Heart left ventricle (tissue), 16 donors: ENCODE measurements around the gene RAC3. TPM values are rescaled to one million over a fixed set of nuclear protein-coding genes. Genes with fewer than 3 reads are reported as not detected.

Experiments used
- ATAC-seq, 4 donors: fragments of 200-7000 bp; cut with Tn5 transposase; one replicate each; pipeline ENCODE4 v1.9.1; 2020 to 2022; ENCODE audit warnings: moderate library complexity in 4 of 4, mild to moderate bottlenecking in 3 of 4, moderate number of reproducible peaks in 1 of 4
- DNase-seq, 5 donors: peaks; one replicate each; pipeline ENCODE4 v3.0.0-alpha.2; 2020
- H3K27ac ChIP-seq, 12 donors: fragments of 200-600 bp; sonication (generic) in 4 of 12; one replicate each; pipeline versions ENCODE4 v1.5.0 to v1.8.0; 2016 to 2022; ENCODE audit warnings: mild to moderate bottlenecking in 2 of 12
- H3K27me3 ChIP-seq, 9 donors: fragments of 200-600 bp; sonication (generic) in 2 of 9; one replicate each; pipeline versions ENCODE4 v1.5.1 to v1.8.0; 2016 to 2022; ENCODE audit warnings: mild to moderate bottlenecking in 3 of 9
- H3K36me3 ChIP-seq, 9 donors: fragments of 200-600 bp; sonication (generic) in 2 of 9; one replicate each; pipeline versions ENCODE4 v1.5.0 to v1.8.0; 2018 to 2022; ENCODE audit warnings: mild to moderate bottlenecking in 2 of 9
- H3K4me1 ChIP-seq, 12 donors: fragments of 200-600 bp; sonication (generic) in 4 of 12; one replicate each; pipeline versions ENCODE4 v1.5.0 to v1.8.0; 2016 to 2022; ENCODE audit warnings: mild to moderate bottlenecking in 3 of 12
- H3K4me3 ChIP-seq, 12 donors: fragments of 200-600 bp; sonication (generic) in 4 of 12; one replicate each; pipeline versions ENCODE4 v1.5.0 to v1.8.0; 2017 to 2022; ENCODE audit warnings: mild to moderate bottlenecking in 9 of 12, moderate library complexity in 4 of 12
- H3K9me3 ChIP-seq, 12 donors: fragments of 200-600 bp; sonication (generic) in 4 of 12; one replicate each; pipeline versions ENCODE4 v1.5.0 to v1.8.0; 2016 to 2022; ENCODE audit warnings: mild to moderate bottlenecking in 1 of 12
- POLR2A ChIP-seq, 2 donors: fragments of 450-650 bp; IDR thresholded peaks; one replicate each; pipeline ENCODE4 v1.6.1; 2017; ENCODE audit warnings: antibody characterized with exemption in 2 of 2, mild to moderate bottlenecking in 2 of 2, moderate library complexity in 2 of 2
- WGBS, 4 donors: extraction: QIAGEN DNeasy Blood & Tissue Kit in 2 of 4; methylation state at CpG; one replicate each; pipeline versions ENCODE4 v1.1.5 to v1.1.7; 2013 to 2018; 5-methylcytosine and 5-hydroxymethylcytosine counted together
- intact Hi-C, 10 donors: fragments of 100-400 bp; cut with DNase I; formaldehyde crosslinking; loops; one replicate each; pipeline versions ENCODE4 v1.11.1 to v1.14.2; 2022
- polyA plus RNA-seq, 2 donors: library from polyadenylated mRNA; stranded (reverse); fragments of 200-250 nt; gene quantifications; one replicate each; pipeline ENCODE4 v1.2.3, GENCODE V29; 2013
- total RNA-seq, 9 donors: library from RNA; depleted of rRNA in 2 of 9; stranded (reverse); fragments of >200 nt in 2 of 9; fragmentation: NEBNext Ultra II Directional in 3 of 9; extraction: Animal tissue kit (Norgen Biotek cat#: 25700) in 3 of 9; gene quantifications; one replicate each; pipeline versions ENCODE4 v1.1.0 to v1.2.4, GENCODE V29; 2016 to 2023
- TF ChIP-seq, protein P1 (sequence below), 12 donors: fragments of 200-600 bp; sonication (generic) in 4 of 12; IDR thresholded peaks; one replicate each; pipeline versions ENCODE4 v1.5.0 to v1.8.0; 2018 to 2022; ENCODE audit warnings: antibody characterized with exemption in 12 of 12, mild to moderate bottlenecking in 5 of 12
- donor health status: ischemic (EF 13 %, LVEDD 7.1; RV severe dilation, severe dysfunction).
- donor health status: healthy with polysubstance abuse.
- donor health status: DM: no; HTN: yes; CAD: no.
- donor health status: DM: no; HTN: no; CAD: no.
- donor health status: ischemic (EF 25% LVEDD 6.9; RV normal size, moderate dysfunction).
- donor health status: ischemic (EF 25% LVEDD 5.7; RV mildly dilated, moderate dysfunction).
- donor health status: healthy.
- donor health status: DM: yes; HTN: yes; CAD: no.
- donor health status: ischemic (EF 35%, LVEDD 5.7; RV mildly dilated, moderate dysfunction).
- donor health status: nonischemic (EF 11% LVEDD 7.7; RV severe dilation, severe dysfunction).
- donor health status: DM: yes; HTN: yes; CAD: no.
- donor health status: PGD.
- donor health status: ischemic (EF 29% LVEDD 5.4; RV normal size, mild dysfunction).
- donor health status: nonischemic (EF 23%, LVEDD 6.1; RV moderate dilation, normal function).

The RAC3 gene
- total and polyA plus RNA-seq, 11 donors = 0.76 to 2.6 (median 1.5) TPM

DNA sequence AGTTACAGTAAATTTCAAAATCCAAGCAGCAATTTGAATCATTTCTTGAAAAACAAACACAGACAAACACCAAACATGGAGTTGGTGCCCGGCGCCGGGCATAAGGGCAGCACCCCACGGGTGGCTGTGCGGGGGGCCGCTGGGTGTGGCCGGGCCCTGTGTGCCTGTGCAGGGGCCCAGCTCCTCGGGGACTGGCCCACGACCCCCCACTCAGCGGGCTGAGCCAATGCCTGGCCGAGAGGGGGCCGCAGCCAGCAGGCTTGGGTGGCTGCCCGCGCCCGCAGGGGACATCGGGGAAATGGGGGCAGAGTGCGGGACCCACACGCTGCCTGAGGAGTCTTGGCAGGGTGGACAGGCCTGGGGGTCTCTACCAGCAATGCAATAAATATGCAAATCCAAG lies 47.0 kb downstream of the RAC3 start:
- WGBS, 4 donors = 91 to 95% (median 95%) methylated on average over 5 to 18 of the region's 18 CpGs
- Histone ChIP-seq H3K27me3 (no peaks in the 10 kb centered on the region), H3K36me3 (peaks cover 0 to 50% (median 34%) of the 10 kb centered on the region in 9 donors), H3K27ac (no peak overlapping the region), H3K9me3 (no peaks in the 10 kb centered on the region), H3K4me1 (peaks cover 0 to 10% (median 0%) of the 10 kb centered on the region in 12 donors), H3K4me3 (no peak overlapping the region)
- ATAC-seq = no peak
- TF ChIP-seq, protein P1, sequence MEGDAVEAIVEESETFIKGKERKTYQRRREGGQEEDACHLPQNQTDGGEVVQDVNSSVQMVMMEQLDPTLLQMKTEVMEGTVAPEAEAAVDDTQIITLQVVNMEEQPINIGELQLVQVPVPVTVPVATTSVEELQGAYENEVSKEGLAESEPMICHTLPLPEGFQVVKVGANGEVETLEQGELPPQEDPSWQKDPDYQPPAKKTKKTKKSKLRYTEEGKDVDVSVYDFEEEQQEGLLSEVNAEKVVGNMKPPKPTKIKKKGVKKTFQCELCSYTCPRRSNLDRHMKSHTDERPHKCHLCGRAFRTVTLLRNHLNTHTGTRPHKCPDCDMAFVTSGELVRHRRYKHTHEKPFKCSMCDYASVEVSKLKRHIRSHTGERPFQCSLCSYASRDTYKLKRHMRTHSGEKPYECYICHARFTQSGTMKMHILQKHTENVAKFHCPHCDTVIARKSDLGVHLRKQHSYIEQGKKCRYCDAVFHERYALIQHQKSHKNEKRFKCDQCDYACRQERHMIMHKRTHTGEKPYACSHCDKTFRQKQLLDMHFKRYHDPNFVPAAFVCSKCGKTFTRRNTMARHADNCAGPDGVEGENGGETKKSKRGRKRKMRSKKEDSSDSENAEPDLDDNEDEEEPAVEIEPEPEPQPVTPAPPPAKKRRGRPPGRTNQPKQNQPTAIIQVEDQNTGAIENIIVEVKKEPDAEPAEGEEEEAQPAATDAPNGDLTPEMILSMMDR (IDR thresholded peaks at IDR 0.05) = no peak
- no peak for TF ChIP-seq POLR2A (IDR thresholded peaks at IDR 0.05)
- no peak for DNase-seq
- intact Hi-C loops = no loop called here

DNA sequence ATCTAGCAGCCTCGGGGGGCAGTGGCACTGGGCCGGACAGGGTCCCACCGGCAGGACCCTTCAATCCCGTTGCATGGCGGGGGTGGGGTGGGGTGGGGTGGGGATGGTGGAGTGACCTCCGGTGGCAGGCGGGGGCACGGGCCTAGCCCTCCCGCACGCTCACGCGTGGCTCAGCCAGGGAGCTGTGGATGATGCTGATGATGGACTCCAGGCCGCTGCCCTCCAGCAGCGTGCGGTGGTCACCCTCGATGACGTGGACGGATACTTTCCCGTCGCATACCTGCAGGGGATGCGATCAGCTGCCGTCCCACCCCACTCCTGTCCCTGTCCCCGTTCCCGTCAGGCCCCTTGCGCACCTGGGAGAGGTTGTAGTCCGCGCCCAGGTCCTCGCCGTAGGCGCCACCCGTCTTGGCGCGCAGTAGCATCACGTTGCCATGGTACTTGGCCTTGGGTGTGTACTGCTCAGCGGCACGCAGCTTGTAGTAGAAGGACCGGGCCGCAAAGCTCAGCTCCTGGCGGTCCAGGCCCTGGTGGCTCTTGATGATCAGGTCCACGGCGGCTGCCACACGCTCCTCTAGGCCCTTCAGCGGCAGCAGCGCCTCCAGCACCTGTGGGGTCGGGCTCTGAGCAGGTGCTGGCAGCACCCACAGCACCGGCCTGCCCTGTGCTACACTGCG lies 47.7 kb downstream of the RAC3 start:
- Histone ChIP-seq H3K27ac (no peak overlapping the region), H3K4me3 (no peak overlapping the region), H3K36me3 (peaks cover 0 to 57% (median 41%) of the 10 kb centered on the region in 9 donors), H3K4me1 (peaks cover 0 to 10% (median 0%) of the 10 kb centered on the region in 12 donors), H3K9me3 (no peaks in the 10 kb centered on the region), H3K27me3 (no peaks in the 10 kb centered on the region)
- WGBS, 4 donors = 93 to 96% (median 93%) methylated on average over 35 to 47 of the region's 47 CpGs
- intact Hi-C loops = no loop called here
- no peak for ATAC-seq
- TF ChIP-seq, protein P1 (IDR thresholded peaks at IDR 0.05) = no peak
- no peak for DNase-seq

DNA sequence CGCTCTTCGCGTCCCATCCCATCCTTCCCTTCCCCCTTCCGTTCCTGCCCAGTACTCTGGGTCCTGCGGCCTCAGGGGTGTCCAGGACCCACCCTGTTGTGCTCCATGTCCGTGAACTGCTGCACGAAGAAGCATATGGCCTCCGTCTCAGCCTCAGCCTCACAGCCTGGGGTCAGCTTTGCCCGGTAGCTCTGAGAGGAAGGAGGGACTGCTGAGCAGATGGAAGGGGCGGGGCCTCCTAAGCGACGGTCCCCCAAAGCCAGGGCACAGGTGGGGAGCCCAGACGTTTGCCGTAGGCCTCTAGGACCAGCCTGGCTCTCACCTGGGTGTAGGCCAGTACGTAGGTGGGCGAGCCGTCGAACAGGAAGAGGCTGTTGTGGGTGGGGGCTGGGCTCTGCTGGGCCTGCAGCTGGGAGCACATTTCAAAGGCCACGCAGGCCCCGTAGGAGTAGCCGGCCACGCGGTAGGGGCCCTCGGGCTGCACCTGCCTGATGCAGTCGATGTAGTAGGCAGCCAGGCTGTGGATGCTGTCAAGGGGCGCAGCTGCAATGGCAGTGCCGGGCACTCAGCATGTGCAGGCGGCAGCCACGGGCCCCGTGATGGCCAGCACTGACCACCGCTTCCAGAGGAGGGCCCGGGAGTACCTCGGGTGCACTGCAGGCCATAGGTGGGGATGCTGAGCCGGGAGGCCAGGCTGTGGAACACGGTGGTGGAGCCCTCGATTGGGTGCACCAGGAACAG lies 48.7 kb downstream of the RAC3 start:
- no peaks in the 10 kb centered on the region for H3K9me3 ChIP-seq
- no peak for TF ChIP-seq POLR2A (IDR thresholded peaks at IDR 0.05)
- TF ChIP-seq, protein P1 (IDR thresholded peaks at IDR 0.05) = no peak
- no peak overlapping the region for H3K27ac ChIP-seq
- peaks cover 0 to 10% (median 0%) of the 10 kb centered on the region in 12 donors for H3K4me1 ChIP-seq
- H3K36me3 ChIP-seq = peaks cover 0 to 66% (median 52%) of the 10 kb centered on the region in 9 donors
- DNase-seq (no peak), ATAC-seq (no peak)
- 88 to 92% (median 92%) methylated on average over 35 to 36 of the region's 36 CpGs for WGBS, 4 donors
- no peak overlapping the region for H3K4me3 ChIP-seq
- intact Hi-C loops = no loop called here
- H3K27me3 ChIP-seq = no peaks in the 10 kb centered on the region

DNA sequence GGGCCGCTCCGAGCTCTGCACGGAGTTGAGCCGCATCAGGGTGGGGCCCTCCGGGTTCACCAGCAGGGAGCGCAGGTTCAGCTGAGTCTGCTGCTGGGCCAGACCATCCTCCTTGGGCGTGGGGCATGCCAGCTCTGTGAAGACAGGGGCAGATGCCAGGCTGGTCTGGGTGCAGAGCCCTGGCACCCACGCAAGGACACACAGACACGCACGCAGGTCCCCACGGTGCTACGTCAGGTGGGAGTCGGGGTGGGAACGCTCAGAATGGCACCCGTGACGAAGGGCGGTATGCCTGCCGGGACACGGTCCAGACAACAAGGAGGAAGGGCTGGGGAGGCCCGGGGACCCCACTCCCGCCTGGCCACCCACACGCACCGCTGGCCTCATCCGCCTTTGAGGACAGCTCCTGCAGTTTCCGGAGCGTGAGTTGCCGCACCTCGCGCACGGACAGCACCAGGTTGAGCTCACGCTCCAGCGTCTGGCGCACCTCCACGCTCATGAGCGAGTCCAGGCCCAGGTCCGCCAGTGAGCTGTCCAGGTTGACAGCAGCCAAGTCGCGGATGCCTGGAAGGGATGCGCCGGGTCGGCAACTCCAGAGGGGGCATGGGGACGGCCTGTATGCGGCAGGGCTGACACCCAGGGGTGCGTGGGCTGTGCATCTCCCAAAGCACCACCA lies 49.4 kb downstream of the RAC3 start:
- 93 to 96% (median 95%) methylated on average over 34 to 44 of the region's 44 CpGs for WGBS, 4 donors
- H3K9me3 ChIP-seq = no peaks in the 10 kb centered on the region
- H3K4me3 ChIP-seq = no peak overlapping the region
- H3K27ac ChIP-seq = no peak overlapping the region
- H3K27me3 ChIP-seq = no peaks in the 10 kb centered on the region
- intact Hi-C loops = no loop called here
- ATAC-seq (no peak), DNase-seq (no peak)
- TF ChIP-seq POLR2A (IDR thresholded peaks at IDR 0.05) = no peak
- TF ChIP-seq, protein P1 (IDR thresholded peaks at IDR 0.05) = no peak
- H3K4me1 ChIP-seq = peaks cover 0 to 10% (median 0%) of the 10 kb centered on the region in 12 donors
- H3K36me3 ChIP-seq = peaks cover 0 to 73% (median 58%) of the 10 kb centered on the region in 9 donors
